ENCODE measurements around the gene RPL18A. TPM values are rescaled to one million over a fixed set of nuclear protein-coding genes. Genes with fewer than 3 reads are reported as not detected.

Gene RPL18A
- total and polyA plus RNA-seq, 2 of the 4 experiments (the other 2 are of a cell fraction), result 1,351 to 1,735 TPM

DNA sequence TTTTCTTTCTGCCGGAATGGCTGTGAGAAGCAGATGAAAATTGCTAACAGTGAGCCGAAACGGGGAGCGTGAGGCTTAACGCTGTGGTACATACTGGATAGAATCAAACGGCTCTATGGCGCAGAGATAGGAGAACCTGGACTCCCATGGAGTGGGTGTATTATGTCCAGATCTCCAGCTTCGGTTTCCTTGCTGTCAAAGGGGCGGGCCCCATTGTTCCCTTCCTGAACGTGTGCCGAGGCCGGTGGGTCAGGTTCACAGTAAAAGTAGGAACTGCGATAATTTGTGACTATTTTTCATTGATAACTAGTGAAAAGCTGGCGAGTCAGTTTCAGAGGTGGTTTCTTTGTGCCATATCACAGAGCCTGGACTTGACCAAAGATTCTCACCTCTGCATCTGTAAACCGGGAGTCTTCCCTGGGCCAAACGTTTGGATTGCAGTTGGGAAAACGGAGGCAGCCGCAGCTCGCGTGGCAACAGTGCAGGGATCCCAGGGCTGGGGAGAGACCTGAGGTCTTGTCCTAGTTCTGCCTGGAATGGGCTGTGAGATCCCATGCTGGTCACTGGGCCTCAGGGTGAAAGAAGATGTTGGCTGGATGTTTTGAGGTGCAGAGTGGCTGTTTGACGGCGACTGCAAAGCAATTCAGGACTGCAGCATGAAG, 752 bp downstream of the RPL18A start:
- H4K8ac ChIP-seq (ENCODE audit: low read depth in 2 of 2, low read length in 2 of 2), result peak overlapping the region; percentile 72 to 94
- peak overlapping the region; percentile 71 for H3K4me3 ChIP-seq (ENCODE audit: insufficient read depth, low read depth, low read length)
- H2BK5ac ChIP-seq (ENCODE audit: low read depth, low read length, poor library complexity, severe bottlenecking), result peak overlapping the region; percentile 31
- peak overlapping the region; percentile 44; the same call in 1 of the 2 replicates for H4K5ac ChIP-seq (ENCODE audit: low read depth, low read length)
- H3K23ac ChIP-seq (ENCODE audit: low read depth, low read length), result peak overlapping the region; percentile 99
- H3K36me3 ChIP-seq (ENCODE audit: control insufficient read depth, insufficient read depth, low read length), result peaks cover 38% of the 10 kb centered on the region
- in situ Hi-C loops (cut with MboI; ENCODE audit: low sequenced_read_pairs), result no loop called here
- peak overlapping the region; percentile 98 for H2AK9ac ChIP-seq (replicated peaks; ENCODE audit: low read depth, low read length, poor library complexity)
- WGBS, 2 experiments (ENCODE audit: extremely low coverage in 2 of 2, insufficient read length in 1 of 2), result 0% methylated on average over 12 of the region's 22 CpGs; no CpG with 5 or more reads in 1 of the 2 experiments
- dilution Hi-C loops (cut with HindIII; ENCODE audit: low sequenced_read_pairs, unreplicated experiment), result no loop called here
- H2AK5ac ChIP-seq (ENCODE audit: low read depth, low read length), result peak overlapping the region; percentile 99
- BruUV-seq (replicated peaks), result no TSS peak
- H2BK20ac ChIP-seq (ENCODE audit: low read depth, low read length), result no peak overlapping the region
- H3K56ac ChIP-seq (ENCODE audit: extremely low read depth, insufficient read depth, low read length), result peak overlapping the region; percentile 91
- H3K27me3 ChIP-seq (ENCODE audit: control insufficient read depth, insufficient read depth, low read length), result no peaks in the 10 kb centered on the region
- H2BK15ac ChIP-seq (ENCODE audit: low read depth, low read length), result no peak overlapping the region
- intact Hi-C loops (cut with micrococcal nuclease), result no loop called here
- ATAC-seq (ENCODE audit: low read depth) (no peak), DNase-seq (no peak)
- TF ChIP-seq FOS (IDR thresholded peaks at IDR 0.05; ENCODE audit: low read depth, low read length) (no peak), CHD1 (IDR thresholded peaks at IDR 0.05; ENCODE audit: low read depth, low read length) (no peak)
- TF ChIP-seq, protein P1, sequence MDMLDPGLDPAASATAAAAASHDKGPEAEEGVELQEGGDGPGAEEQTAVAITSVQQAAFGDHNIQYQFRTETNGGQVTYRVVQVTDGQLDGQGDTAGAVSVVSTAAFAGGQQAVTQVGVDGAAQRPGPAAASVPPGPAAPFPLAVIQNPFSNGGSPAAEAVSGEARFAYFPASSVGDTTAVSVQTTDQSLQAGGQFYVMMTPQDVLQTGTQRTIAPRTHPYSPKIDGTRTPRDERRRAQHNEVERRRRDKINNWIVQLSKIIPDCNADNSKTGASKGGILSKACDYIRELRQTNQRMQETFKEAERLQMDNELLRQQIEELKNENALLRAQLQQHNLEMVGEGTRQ (IDR thresholded peaks at IDR 0.05; ENCODE audit: low read depth, low read length), result no peak
- peak overlapping the region; percentile 36 for H3K27ac ChIP-seq (ENCODE audit: insufficient read depth, low read length)
- peaks cover 4% of the 10 kb centered on the region; the same call in 1 of the 2 replicates for H3K9me1 ChIP-seq (ENCODE audit: insufficient read depth, low read length)
- H3K14ac ChIP-seq (replicated peaks; ENCODE audit: low read depth, low read length), result peak overlapping the region; percentile 98
- POLR2A ChIA-PET (ENCODE audit: unreplicated experiment), result interaction anchor here (0.5 to 1.8 kb wide), 2 partner anchors 72 to 1123 kb away, joined by 6 to 12 read pairs; partner anchors contain the start of gene CCDC124
- H4K91ac ChIP-seq (ENCODE audit: insufficient read depth, low read depth, low read length), result peak overlapping the region; percentile 79
- H3K4ac ChIP-seq (ENCODE audit: low read depth, low read length), result peak overlapping the region; percentile 97
- H3K4me1 ChIP-seq (ENCODE audit: control insufficient read depth, insufficient read depth, low read length), result peaks cover 7% of the 10 kb centered on the region
- H2BK120ac ChIP-seq (ENCODE audit: low read depth, low read length), result peak overlapping the region; percentile 35; the same call in 1 of the 2 replicates
- peak overlapping the region; percentile 98 for H3K4me2 ChIP-seq (ENCODE audit: low read depth, low read length)
- peak overlapping the region; percentile 98 for H3K9ac ChIP-seq (ENCODE audit: low read depth, low read length)
- no peak overlapping the region for H3K18ac ChIP-seq (ENCODE audit: low read depth, low read length)
- H4K20me1 ChIP-seq (ENCODE audit: insufficient read depth, low read length), result peaks cover 57% of the 10 kb centered on the region
- peak overlapping the region; percentile 99 for H2AFZ ChIP-seq (replicated peaks; ENCODE audit: low read length, poor library complexity)
- H3K79me1 ChIP-seq (ENCODE audit: low read depth in 1 of 2, low read length in 2 of 2), result peaks cover 12 to 48% of the 10 kb centered on the region in 2 experiments; a peak in 3 of 4 replicates
- no peaks in the 10 kb centered on the region for H3K9me3 ChIP-seq (ENCODE audit: control insufficient read depth, insufficient read depth, low read length)
- CTCF ChIA-PET, result interaction anchor here (1.1 to 2.7 kb wide), 2 partner anchors 69 to 71 kb away, joined by 5 to 15 read pairs; partner anchors contain the start of gene CCDC124
